Lower leg skin (tissue), 3 donors: ENCODE measurements around the gene PLEKHA4.

ENCODE experiments used
- CTCF ChIP-seq, 3 donors: fragments of 450-650 bp; IDR thresholded peaks; one replicate each; pipeline ENCODE4 v1.5.1; 2016; ENCODE audit warnings: antibody characterized with exemption in 3 of 3, mild to moderate bottlenecking in 3 of 3, moderate library complexity in 2 of 3
- POLR2A ChIP-seq, 2 donors: fragments of 450-650 bp; IDR thresholded peaks; one replicate each; pipeline ENCODE4 v1.6.1; 2016 to 2017; ENCODE audit warnings: antibody characterized with exemption in 2 of 2, mild to moderate bottlenecking in 1 of 2, moderate library complexity in 1 of 2

DNA sequence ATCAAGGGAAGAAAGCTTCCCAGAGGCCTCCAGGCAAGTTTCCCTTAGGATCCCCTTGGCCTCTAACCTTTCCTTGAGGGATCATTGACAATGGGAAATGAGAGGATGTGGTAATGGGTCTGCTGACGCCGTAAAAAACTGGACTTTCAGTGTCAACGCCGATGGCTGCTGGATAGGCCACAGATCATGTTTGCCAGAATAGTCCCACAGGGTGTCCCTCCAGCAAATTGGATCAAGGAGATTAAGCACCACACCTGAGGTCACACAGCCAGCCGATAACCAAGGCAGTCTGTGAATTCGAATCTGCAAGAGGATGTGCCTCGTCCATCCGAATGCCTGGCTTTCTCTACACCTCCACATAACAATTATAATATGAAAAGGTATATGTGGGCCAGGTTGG lies 75.1 kb downstream of the PLEKHA4 start:
- TF ChIP-seq CTCF (IDR thresholded peaks at IDR 0.05) (no peak), POLR2A (IDR thresholded peaks at IDR 0.05) (no peak)
